HepG2 (cell line): Measurements from ENCODE around the gene EMC10. TPM values are rescaled to one million over a fixed set of nuclear protein-coding genes. Genes with fewer than 3 reads are reported as not detected.

Experiments used
- ATAC-seq: fragments of 200-7000 bp; cut with Tn5 transposase; 3 replicates; pipeline ENCODE4 v1.9.1; 2020; ENCODE audit warnings: mild to moderate bottlenecking, moderate library complexity
- BruUV-seq: library from RNA; stranded (reverse); fragments of 400-500 nt; replicated peaks from 2 replicates; lab custom pipeline; 2021; lab: Mats Ljungman, UMichigan
- CTCF ChIA-PET: fragments of 300-600 bp; formaldehyde crosslinking; extraction: SDS; loops from one replicate; lab custom pipeline; 2021; ENCODE audit warnings: low total read pairs, inconsistent platforms, low intra/inter-chr PET ratio; lab: Yijun Ruan, JAX
- POLR2A ChIA-PET: fragments of 350-600 bp; sonication (Branson Sonifier 250); formaldehyde crosslinking; loops from one replicate; lab custom pipeline; 2020; ENCODE audit warnings: antibody characterized with exemption, inconsistent platforms; lab: Yijun Ruan, JAX
- DNase-seq: peaks from one replicate; pipeline ENCODE4 v3.0.0-alpha.2; 2015; ENCODE audit warnings: low spot score
- FAIRE-seq: peaks from 3 replicates; lab custom pipeline; 2011; peaks lifted over from hg19 to GRCh38; lab: Jason Lieb, UNC
- H2AFZ ChIP-seq: one replicate; pipeline ENCODE4 v1.6.1; 2011; ENCODE audit warnings: low read length, inconsistent platforms
- H3K27ac ChIP-seq: fragments of 300-600 bp; 3 replicates; pipeline ENCODE4 v1.8.0; 2011; ENCODE audit warnings: mixed run types, mild to moderate bottlenecking, mixed read lengths, low read length, inconsistent platforms; ENCODE audit not compliant: insufficient read depth; ENCODE audit errors: extremely low read length
- H3K27me3 ChIP-seq, 2 experiments: fragments of 200-600 bp in 1 of 2; 2 replicates in 1 of 2; 3 replicates in 1 of 2; pipeline versions ENCODE4 v1.6.0 to v1.8.0; 2011; ENCODE audit warnings: low read length in 2 of 2, mild to moderate bottlenecking in 2 of 2, moderate library complexity in 2 of 2, inconsistent platforms in 1 of 2; ENCODE audit not compliant: insufficient read depth in 2 of 2, control insufficient read depth in 1 of 2
- H3K36me3 ChIP-seq, 2 experiments: fragments of 200-600 bp in 1 of 2; replicated peaks in 1 of 2; 2 replicates in 1 of 2; 3 replicates in 1 of 2; pipeline versions ENCODE4 v1.5.1 to v1.8.0; 2011; ENCODE audit warnings: low read length in 2 of 2, inconsistent platforms in 1 of 2; ENCODE audit not compliant: insufficient read depth in 2 of 2, control insufficient read depth in 1 of 2
- H3K4me1 ChIP-seq: 2 replicates; pipeline ENCODE4 v1.5.1; 2012; ENCODE audit warnings: low read length, inconsistent platforms; ENCODE audit not compliant: insufficient read depth
- H3K4me2 ChIP-seq: 2 replicates; pipeline ENCODE4 v1.6.0; 2011; ENCODE audit warnings: low read depth, low read length, inconsistent platforms
- H3K4me3 ChIP-seq, 3 experiments: fragments of 200-600 bp in 1 of 3; sonication (generic), shearing (Covaris generic) in 1 of 3; replicated peaks in 1 of 3; 2 replicates each; pipeline ENCODE4 v1.5.1; 2011 to 2016; ENCODE audit warnings: low read length in 3 of 3, inconsistent platforms in 2 of 3, low read depth in 2 of 3, mild to moderate bottlenecking in 2 of 3, control low read depth in 1 of 3, mixed read lengths in 1 of 3; ENCODE audit not compliant: insufficient read depth in 1 of 3
- H3K79me2 ChIP-seq: one replicate; pipeline ENCODE4 v1.6.1; 2011; ENCODE audit warnings: low read length, inconsistent platforms; ENCODE audit not compliant: insufficient read depth
- H3K9ac ChIP-seq: 2 replicates; pipeline ENCODE4 v1.6.0; 2011; ENCODE audit warnings: mild to moderate bottlenecking, low read depth, low read length, inconsistent platforms; ENCODE audit not compliant: insufficient read depth
- H3K9me3 ChIP-seq: 2 replicates; pipeline ENCODE4 v1.5.1; 2012; ENCODE audit warnings: mild to moderate bottlenecking, low read length
- H4K20me1 ChIP-seq: 2 replicates; pipeline ENCODE4 v1.6.0; 2011; ENCODE audit warnings: inconsistent platforms, mild to moderate bottlenecking, low read length, moderate library complexity; ENCODE audit not compliant: insufficient read depth
- PBX2 ChIP-seq: IDR thresholded peaks from 2 replicates; pipeline ENCODE4 v1.6.1; 2016; ENCODE audit warnings: control low read depth
- SAFB2 ChIP-seq: sonication (generic); formaldehyde crosslinking; IDR thresholded peaks from 2 replicates; pipeline ENCODE4 v1.5.1; 2020; ENCODE audit warnings: missing genetic modification reagents, low read depth, mild to moderate bottlenecking, borderline replicate concordance
- SOX5 ChIP-seq: IDR thresholded peaks from 2 replicates; pipeline ENCODE4 v1.6.1; 2016; ENCODE audit warnings: borderline replicate concordance
- YY1 ChIP-seq: IDR thresholded peaks from 2 replicates; pipeline ENCODE4 v1.6.1; 2011; ENCODE audit warnings: low read length, low read depth, moderate library complexity, mild to moderate bottlenecking; ENCODE audit not compliant: insufficient read depth, insufficient replicate concordance
- ZNF280B ChIP-seq: sonication (generic); formaldehyde crosslinking; IDR thresholded peaks from 2 replicates; pipeline ENCODE4 v1.5.0; 2020; ENCODE audit warnings: missing genetic modification reagents, mild to moderate bottlenecking, borderline replicate concordance
- ZNF337 ChIP-seq: sonication (generic); formaldehyde crosslinking; IDR thresholded peaks from 2 replicates; pipeline ENCODE4 v1.5.1; 2020; ENCODE audit warnings: missing genetic modification reagents, low read depth, mild to moderate bottlenecking, borderline replicate concordance
- WGBS: methylation state at CpG from one replicate; pipeline ENCODE4 v1.1.6; 2017; ENCODE audit warnings: low lambda C conversion rate; 5-methylcytosine and 5-hydroxymethylcytosine counted together
- in situ Hi-C: cut with HindIII; loops from 2 replicates; pipeline ENCODE4 v1.10.0; 2017; ENCODE audit warnings: low pct_unique_long_range_greater_than_20kb; ENCODE audit not compliant: extremely low pct_ligation_motif_present
- intact Hi-C: fragments of 100-400 bp; cut with micrococcal nuclease; formaldehyde crosslinking; loops from one replicate; pipeline ENCODE4 v1.10.0; 2022; ENCODE audit not compliant: unreplicated experiment
- polyA plus RNA-seq, 8 experiments: library from polyadenylated mRNA; depleted of rRNA in 3 of 8; stranded (reverse) in 7 of 8; unstranded in 1 of 8; fragments of >200 nt; fragmentation: Illumina TruSeq in 4 of 8; extraction: Trizol in 4 of 8; gene quantifications; 2 replicates each; pipeline versions ENCODE4 v1.2.1 to v1.2.3, GENCODE V29; 2011 to 2016; ENCODE audit warnings: low read depth in 4 of 8, missing spikeins in 1 of 8, mixed read lengths in 1 of 8; ENCODE audit not compliant: insufficient read depth in 1 of 8
- total RNA-seq, 5 experiments: library from RNA; depleted of rRNA; stranded (reverse); fragments of >200 nt; fragmentation: Illumina TruSeq; extraction: Trizol; gene quantifications; 2 replicates each; pipeline ENCODE4 v1.2.3, GENCODE V29; 2016; ENCODE audit warnings: low read depth in 1 of 5

The EMC10 gene
- total and polyA plus RNA-seq, 2 of the 13 experiments (the other 11 are each of a cell fraction or from before 2014, with no cell fraction given): not detected

- Histone ChIP-seq H3K4me1 (no peaks in the 10 kb centered on the region), H3K4me2 (no peak overlapping the region), H2AFZ (no peak overlapping the region), H3K27ac (no peak overlapping the region), H3K4me3 (no peak overlapping the region), H3K27me3 (peaks cover 0 to 14% of the 10 kb centered on the region in 2 experiments; a peak in 1 of 5 replicates), H4K20me1 (no peaks in the 10 kb centered on the region), H3K9ac (no peak overlapping the region), H3K36me3 (no peaks in the 10 kb centered on the region), H3K9me3 (no peaks in the 10 kb centered on the region), H3K79me2 (no peaks in the 10 kb centered on the region)
- FAIRE-seq (no peak), ATAC-seq (no peak), DNase-seq (no peak)
- BruUV-seq: no TSS peak
- 66% methylated on average over 13 of the region's 18 CpGs for WGBS
- TF ChIP-seq SAFB2 (CRISPR knock-in tag) (no peak), YY1 (no peak), ZNF280B (no peak), PBX2 (CRISPR knock-in tag) (no peak), SOX5 (CRISPR knock-in tag) (no peak), ZNF337 (CRISPR knock-in tag) (no peak)
- POLR2A ChIA-PET: no interaction called here
- intact Hi-C loops (no loop called here), in situ Hi-C loops (no loop called here)
- CTCF ChIA-PET: interaction anchor here (1.5 to 2.0 kb wide), 3 partner anchors 19 to 246 kb away, joined by 4 to 14 read pairs (median 9); no protein-coding TSS in a partner anchor
These were observed 61.0 kb downstream of the EMC10 start for GRCh38 chr19:50537306-50537685.
